Neural progenitor cell (in vitro differentiated cells): ENCODE results near the gene BACH1.

Experiments used
- EZH2 ChIP-seq: fragments of 200-600 bp; sonication (generic); IDR thresholded peaks from 2 replicates; pipeline ENCODE4 v1.6.1; 2017; ENCODE audit warnings: antibody characterized with exemption, mild to moderate bottlenecking, moderate library complexity
- EZH2phosphoT487 ChIP-seq: fragments of 200-600 bp; sonication (generic); IDR thresholded peaks from 2 replicates; pipeline ENCODE4 v1.6.1; 2017; ENCODE audit warnings: antibody characterized with exemption
- TF ChIP-seq, protein P1 (sequence below): fragments of 200-600 bp; sonication (generic); IDR thresholded peaks from 2 replicates; pipeline ENCODE4 v1.5.1; 2017; ENCODE audit warnings: antibody characterized with exemption, mild to moderate bottlenecking

DNA sequence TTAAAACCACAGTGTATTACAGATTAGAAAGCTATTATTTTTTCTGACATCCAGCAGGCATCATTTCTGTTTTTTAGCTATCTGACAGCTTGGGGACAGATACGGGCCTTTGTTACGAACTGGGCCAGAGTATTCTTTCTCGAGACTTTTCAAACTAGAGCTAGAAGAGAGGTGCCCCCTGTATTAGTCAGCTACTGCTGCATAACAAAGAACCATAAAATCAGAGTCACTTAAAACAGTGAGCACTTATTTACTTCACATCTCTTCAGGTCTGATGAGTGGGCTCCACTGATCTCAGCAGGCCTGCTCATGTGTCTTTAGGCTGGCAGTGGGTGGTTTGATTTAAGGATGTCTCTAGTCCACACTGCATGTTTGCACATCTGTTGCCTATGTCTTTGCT is 67.8 kb downstream of the BACH1 start:
- TF ChIP-seq, protein P1, sequence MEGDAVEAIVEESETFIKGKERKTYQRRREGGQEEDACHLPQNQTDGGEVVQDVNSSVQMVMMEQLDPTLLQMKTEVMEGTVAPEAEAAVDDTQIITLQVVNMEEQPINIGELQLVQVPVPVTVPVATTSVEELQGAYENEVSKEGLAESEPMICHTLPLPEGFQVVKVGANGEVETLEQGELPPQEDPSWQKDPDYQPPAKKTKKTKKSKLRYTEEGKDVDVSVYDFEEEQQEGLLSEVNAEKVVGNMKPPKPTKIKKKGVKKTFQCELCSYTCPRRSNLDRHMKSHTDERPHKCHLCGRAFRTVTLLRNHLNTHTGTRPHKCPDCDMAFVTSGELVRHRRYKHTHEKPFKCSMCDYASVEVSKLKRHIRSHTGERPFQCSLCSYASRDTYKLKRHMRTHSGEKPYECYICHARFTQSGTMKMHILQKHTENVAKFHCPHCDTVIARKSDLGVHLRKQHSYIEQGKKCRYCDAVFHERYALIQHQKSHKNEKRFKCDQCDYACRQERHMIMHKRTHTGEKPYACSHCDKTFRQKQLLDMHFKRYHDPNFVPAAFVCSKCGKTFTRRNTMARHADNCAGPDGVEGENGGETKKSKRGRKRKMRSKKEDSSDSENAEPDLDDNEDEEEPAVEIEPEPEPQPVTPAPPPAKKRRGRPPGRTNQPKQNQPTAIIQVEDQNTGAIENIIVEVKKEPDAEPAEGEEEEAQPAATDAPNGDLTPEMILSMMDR, result no peak
- no peak for TF ChIP-seq EZH2phosphoT487
- no peak for TF ChIP-seq EZH2
